ENCODE results near the gene RNF39.
"Not testable (repeated sequence)": the region's sequence is repeated elsewhere in the genome, so short reads cannot be mapped to it uniquely, and the experiment has no call there.

Gene RNF39

DNA sequence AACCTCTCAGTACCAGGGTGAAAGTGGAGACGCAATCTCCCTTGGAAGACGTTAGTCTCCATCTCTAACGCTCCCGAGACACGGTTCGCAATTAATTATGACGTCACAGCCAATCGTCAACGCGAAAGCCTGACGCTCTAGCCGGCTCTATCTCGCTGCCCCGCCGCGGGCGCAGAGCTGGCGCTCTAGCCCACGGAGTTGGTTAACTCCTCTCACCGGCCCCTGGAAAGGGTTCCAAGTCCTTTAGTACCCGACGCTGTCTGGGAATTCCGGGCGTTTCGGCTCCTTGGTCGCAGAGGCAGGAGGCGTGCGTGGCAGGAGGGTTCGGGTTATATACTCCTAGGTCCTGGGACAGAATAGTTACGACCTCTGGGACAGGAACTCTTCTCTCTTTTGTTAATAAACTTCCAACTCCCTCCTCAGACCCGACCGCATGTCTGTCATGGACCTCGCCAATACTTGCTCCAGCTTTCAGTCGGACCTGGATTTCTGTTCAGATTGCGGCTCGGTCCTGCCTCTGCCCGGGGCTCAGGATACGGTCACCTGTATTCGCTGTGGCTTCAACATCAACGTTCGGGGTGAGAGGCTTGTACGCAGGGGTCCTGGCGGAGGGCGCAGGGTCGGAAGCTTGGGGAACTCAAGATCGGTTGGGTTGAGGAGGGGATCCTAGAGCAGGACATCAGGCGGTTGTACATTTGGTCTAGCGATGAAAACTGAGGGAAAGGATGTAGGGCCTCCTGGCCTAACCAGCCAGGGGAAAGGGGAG lies 14.3 kb downstream of the RNF39 start, which contains the start of gene POLR1H:
POLR1H (plus strand) TSS at position 174 of the 766 bp plus-strand sequence; CDS start at position 434, 260 bp downstream.
- DNase-seq: peak; percentile 98

DNA sequence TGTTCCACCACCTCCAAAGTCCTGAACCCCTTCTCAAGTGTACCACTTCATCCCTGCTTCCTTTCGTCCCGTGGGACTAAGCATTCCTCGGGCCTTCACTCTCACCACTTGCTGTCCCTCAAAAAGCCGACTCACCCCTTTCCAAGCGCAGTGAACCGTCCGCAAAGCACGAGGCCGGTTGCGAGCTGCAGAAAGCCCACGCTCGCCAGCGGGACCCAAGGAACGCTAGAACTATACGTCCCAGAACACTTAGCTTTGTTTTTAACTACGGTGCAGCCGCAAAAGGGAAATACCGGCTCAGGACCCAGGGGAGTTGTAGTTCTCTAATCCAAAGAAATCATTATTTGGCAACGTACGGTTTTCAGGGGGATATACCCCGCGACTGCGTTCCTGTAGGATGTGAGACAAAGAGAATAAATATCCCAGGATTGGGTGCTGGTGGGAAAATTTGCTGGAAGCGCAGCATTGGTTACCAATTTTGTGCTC lies 14.9 kb downstream of the RNF39 start:
- peak; percentile 56 for DNase-seq

DNA sequence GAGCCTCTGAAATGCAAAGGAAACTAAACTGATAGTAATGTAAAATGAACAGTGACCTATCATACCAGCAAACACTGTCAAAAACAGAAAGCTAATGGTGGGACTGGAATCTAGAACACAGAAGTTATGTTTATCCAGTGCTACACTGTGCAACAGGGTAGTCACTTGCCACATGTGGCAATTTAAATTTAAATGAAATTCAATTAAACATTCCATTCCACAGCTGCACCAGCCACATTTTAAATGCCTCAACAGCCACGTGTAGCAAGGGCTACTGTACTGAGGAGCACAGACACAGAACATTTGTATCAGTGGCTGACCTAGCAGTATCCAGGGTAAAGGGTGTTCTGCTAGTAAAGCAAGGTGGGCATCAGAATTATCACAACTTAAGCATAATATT lies 20.1 kb downstream of the RNF39 start:
- no peak for DNase-seq

DNA sequence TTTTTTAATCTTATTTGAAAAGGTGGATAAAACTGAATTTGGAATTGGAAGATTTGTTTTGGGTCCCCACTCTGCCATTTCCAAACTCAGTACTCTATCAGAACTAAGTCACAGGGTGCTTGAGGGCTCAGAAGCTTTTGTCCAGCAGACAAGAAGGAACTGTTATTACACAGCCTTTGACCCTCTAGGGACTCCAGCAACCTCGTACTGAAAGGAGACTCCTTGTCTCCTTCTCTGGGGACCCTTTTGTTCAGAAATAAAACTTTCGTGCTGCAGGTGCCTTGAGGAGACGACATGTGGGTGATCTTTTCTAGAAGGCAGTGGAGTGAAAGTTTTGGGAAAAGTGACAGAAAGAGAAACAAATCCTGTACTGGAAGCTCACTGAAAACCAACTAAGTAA lies 21.9 kb downstream of the RNF39 start:
- no peak for DNase-seq

DNA sequence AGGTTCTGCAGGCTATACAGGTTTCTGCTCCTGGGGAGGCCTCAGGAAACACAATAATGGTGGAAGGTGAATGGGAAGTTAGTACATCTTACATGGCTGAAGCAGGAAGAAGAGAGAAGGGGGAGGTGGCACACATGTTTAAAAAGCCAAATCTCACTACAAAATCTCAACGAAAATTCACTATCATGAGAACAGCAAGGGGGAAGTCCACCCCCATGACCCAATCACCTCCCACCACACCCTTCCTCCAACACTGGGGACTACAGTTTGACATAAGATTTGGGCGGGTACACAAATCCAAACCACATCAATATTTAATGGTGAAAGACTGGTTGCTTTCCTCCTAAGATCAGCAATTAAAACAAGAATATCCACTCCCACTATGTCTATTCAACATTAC lies 28.3 kb downstream of the RNF39 start:
- peak; percentile 30 for DNase-seq

DNA sequence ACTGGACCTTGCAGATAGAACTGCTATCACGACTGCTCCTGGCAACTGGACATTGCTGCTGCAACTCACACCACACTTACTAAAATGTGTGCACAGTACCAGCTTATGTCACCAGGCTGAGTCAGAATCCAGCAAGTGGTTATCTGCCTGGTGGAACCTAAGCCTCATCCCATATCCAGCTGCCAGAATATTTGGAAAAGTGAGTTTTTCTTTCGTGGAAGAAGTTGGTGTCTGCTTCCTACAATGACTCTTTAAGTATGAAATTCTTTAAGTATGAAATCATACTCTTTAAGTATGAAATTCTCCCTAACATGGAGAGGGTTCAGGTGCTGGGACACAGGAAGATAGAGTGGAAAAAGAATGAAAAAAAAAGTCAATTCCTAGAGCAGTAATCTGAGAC lies 30.9 kb downstream of the RNF39 start:
- DNase-seq: no peak

DNA sequence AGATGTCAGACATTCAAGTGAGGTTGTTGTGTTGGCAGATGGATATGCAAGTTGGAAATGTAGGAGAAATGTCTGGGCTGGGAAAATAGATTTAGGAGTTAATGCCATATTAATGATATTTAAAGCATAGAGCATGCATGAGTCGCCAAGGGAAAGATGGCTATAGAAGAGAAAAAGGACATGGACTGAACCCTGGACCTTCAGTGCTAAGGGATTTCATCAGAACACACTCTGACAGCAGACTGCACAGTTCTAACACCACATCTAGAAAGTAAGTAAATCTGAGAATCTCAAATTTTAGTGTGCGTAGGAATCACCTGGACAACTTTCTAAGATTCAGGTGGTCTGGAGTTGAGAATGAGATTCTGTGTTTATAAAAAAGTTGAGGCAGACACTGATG lies 31.8 kb downstream of the RNF39 start:
- no peak for DNase-seq

DNA sequence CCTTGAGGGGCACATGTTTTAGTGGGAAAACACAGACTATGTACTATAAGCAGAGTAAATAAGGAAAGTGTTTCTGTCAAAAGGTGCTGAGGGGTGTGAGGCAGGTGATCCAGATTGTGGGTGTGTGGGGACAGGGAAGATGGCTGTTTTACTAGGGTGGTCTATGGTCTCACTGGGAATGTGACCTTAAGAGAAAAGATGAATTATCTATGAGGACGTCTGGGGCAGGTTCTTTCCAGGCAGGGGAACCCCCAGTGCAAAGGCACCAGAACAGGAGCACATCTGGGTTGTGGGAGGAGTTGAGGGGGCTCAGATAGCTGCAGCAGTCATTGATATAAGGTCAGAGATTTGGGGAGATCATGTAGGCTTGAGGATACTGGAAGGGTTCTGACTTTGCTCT lies 32.7 kb downstream of the RNF39 start:
- DNase-seq: no peak

DNA sequence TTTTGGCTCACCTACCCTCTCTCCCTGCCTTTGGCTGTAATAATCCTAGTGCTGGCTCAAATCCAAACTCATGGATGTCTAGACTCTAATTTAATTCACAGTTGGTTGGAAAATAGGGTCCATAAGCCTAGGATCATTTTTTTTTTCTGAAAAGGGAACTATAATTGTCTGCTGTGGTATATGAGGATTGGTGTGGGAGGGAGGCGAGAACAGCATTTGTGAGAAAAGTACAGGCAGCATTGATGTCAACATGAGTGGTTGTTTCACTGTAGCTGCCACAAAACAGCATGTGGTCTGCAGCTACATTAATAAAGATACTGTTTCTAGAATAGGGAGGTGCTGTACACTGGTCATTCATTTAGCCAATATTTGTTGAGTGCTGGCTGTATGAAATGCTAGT lies 33.1 kb downstream of the RNF39 start:
- peak; percentile 53 for DNase-seq

DNA sequence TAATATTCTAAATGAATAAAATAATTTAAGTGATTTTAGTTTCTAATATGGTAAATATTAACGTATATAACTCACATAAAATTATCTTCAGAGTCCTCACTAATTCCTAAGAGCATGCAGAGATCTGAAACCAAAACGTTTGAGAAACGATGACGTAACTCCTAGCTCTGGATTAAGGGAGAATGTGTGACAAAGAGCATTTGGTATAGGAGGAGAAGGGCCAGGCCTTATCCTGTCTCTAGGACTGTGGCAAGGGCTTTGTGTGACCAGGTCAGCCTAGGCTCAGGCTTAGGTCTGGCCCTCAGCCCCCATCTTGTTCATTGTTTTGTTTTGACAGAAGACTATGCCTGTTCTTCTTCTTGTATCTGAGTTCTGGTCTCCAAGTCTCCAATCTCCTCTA lies 33.7 kb downstream of the RNF39 start:
- peak; percentile 42 for DNase-seq

DNA sequence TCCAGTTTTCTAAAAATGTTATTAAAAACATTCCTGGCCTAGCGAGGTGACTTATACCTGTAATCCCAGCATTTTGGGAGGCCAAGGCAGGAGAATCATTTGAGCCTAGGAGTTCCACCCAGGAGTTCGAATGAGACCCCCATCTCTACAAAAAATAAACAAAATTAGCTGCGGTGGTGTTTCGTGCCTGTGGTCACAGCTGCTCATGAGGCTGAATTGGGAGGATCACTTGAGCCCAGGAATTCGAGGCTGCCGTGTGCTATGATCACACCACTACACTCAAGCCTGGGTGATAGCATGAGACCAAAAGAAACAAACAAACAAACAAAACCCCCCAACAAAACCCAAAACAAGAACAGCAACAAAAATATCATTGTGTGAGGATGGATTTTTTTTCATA lies 34.3 kb downstream of the RNF39 start:
- DNase-seq: no peak

DNA sequence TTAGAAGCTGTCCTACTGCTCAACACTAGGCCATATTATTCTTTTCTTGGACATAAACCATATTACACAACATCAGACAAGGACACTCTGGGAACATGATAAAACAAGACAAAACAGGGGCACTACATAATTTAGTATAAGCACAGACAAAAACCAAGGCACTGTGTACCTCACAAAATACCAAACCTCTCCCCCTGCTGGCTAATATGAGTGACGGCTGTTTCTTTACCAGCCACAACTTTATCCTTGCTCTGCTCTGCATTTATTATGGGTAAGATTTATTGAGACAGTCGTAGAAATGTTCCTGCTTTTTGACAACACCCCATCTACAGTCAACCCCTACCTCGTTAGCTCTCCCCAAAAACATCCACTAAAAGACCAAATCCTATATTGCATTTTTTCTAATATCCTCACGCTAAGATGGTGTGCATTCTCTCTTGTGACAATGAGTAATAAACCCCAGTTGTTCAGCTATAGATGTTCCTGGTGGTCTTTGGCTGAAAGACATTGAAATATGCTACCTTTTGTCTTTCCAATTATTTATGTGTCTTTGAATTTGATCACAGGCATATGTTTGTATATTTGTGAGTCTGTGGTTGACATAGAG lies 38.3 kb downstream of the RNF39 start:
- DNase-seq: peak; percentile 30

DNA sequence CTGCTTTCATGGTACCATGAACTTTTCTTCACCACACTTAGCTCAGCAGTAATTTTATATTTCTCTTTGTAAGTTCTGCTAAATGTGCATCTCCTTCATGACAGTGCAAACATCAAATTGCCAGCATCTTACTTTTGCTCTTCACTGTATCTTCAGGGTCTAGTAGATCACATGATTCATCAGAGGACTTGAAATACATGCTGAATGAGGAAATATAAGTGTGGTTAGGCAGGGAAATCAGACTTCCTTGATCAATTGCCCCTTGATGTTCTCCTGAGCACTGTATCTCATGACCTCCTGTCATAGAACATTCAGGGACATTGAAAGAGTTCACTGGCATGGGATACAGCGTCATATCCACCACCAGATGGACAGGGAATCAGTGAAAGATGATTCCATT lies 39.8 kb downstream of the RNF39 start:
- DNase-seq: peak; percentile 31

DNA sequence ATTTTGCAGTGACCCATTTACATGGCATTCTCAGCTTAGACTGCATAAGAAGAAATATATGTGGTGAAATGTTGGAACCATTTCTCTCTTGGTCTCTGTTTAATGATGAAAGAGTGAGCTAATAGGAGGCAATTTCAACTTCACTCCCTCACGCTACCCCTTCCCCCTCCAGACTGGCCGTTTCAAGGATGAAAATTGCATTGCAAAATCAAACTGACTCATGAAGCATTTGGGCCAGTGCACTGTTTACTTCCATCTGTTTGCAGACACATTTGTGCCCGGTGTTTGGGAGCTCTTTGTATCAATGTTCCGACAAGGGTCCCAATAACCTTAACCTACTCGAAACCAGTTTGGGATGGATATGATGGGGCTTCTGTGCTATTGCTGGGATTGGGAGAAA lies 42.1 kb downstream of the RNF39 start:
- DNase-seq: peak; percentile 68

DNA sequence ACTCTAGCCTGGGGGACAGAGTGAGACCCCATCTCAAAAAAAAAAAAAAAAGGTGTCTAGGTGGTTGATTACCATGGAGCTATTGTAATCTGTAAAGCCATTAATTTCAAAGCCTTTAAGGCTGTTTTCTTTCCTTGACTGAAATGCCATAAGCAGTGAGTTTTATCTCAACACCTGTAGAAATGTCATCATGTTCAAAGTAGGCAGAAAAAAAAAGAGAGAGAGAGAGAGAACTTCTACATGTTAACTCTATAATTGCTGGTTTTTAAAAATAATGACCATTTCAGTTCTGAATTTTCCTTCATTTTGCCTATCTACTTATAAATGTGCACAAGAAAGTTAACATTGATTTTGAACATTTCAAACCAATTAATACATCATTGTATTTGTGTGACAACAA lies 44.2 kb downstream of the RNF39 start:
- DNase-seq: no peak

DNA sequence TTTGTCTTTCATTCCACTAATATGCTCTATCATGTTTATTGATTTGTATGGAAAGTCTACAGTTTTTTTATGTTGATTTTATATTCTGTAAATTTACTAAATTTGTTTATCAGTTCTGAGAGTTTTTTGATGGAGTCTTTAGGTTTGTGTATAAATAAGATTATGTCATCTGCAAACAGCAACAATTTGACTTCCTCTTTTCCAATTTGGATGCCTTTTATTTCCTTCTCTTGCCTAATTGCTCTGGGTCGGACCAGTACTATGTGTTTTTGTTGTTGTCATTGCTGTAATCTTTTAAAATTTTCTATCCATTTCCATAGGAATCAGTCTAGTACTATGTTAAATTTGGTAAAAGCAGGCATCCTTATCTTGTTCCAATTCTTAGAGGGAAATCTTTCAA lies 46.0 kb downstream of the RNF39 start:
- DNase-seq: peak; percentile 30

DNA sequence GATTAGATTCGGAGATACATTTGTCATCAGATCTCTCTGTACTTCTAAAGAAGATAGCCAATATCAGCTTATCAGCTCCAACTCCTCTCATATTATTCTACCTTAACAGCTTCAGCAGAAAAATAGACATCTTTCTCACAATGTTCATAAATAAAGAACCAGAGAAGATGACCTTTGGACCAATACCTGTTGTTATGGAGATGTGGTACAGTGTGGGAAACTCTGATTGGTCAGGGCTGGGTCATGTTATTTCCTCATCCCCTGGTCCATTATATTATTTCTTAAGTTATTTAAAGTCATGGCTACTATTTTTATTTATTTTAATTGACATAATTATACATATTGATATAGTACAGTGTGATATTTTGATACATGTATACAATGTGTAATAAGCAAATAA lies 50.4 kb downstream of the RNF39 start:
- DNase-seq: no peak

DNA sequence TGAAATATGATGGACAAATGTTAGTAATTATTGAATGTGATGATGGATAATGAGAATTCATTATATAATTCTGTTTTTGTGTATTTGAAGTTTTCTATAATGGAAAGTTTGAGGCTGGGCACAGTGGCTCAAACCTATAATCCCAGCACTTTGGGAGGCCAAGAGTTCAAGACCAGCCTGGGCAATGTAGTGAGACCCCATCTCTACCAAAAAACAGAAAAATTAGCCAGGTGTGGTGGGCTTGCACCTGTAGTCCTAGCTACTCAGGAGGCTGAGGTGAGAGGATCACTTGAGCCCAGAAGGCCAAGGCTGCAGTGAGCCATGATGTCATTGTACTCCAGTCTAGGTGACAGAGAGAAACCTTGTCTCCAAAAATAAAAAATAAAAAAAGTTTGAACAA lies 52.9 kb downstream of the RNF39 start:
- not testable (repeated sequence) for DNase-seq

DNA sequence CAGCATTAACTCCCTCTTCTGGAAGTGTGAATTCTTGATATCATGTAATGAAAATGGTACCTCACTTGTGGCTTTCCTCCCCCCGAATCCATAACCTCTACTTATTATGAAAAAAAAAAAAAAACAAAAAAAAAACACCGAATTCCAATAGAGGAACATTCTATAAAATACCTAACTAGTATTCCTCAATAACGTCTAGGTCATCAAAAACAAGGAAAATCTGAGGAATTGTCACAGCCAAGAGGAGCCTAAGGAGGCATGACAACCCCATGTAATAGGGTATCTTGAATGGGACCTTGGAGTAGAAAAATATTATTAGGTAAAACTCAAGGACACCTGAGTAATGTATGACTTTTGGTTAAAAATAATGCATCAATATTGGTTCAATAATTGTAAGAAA lies 53.4 kb downstream of the RNF39 start:
- DNase-seq: no peak

DNA sequence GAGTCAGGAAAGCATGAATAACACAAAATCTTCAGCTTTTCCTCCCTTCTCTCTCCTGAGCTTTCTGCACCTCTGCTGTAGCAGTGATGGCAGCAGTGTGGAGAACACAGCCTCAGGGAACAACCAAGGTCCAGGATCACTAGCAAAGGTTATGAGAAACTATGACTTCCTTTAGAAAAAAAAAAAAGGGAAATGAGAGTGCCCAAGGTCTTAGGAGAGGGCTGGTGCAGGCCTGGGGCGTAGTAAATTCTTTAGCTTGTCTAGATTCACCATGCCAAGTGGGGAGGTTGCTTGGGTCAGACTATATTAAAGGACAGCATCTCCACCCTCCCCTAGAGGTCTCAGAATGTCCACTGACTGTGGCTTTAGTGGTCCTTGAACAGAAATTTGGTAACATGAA lies 54.9 kb downstream of the RNF39 start:
- DNase-seq: peak; percentile 20
